Hepatocyte (in vitro differentiated cells): Measurements from ENCODE around the gene SHISAL1.

Source experiments
- EZH2 ChIP-seq: fragments of 200-600 bp; sonication (generic); IDR thresholded peaks from 2 replicates; pipeline ENCODE4 v1.6.1; 2016; ENCODE audit warnings: antibody characterized with exemption, mild to moderate bottlenecking, borderline replicate concordance
- EZH2phosphoT487 ChIP-seq: fragments of 200-600 bp; sonication (generic); IDR thresholded peaks from one replicate; pipeline ENCODE4 v1.6.1; 2018; ENCODE audit warnings: antibody characterized with exemption, mild to moderate bottlenecking, low read depth, moderate library complexity; ENCODE audit not compliant: unreplicated experiment, severe bottlenecking
- TF ChIP-seq, protein P1 (sequence below): fragments of 200-600 bp; sonication (generic); IDR thresholded peaks from 2 replicates; pipeline ENCODE4 v1.5.1; 2016; ENCODE audit warnings: antibody characterized with exemption, mild to moderate bottlenecking; ENCODE audit not compliant: poor library complexity

DNA sequence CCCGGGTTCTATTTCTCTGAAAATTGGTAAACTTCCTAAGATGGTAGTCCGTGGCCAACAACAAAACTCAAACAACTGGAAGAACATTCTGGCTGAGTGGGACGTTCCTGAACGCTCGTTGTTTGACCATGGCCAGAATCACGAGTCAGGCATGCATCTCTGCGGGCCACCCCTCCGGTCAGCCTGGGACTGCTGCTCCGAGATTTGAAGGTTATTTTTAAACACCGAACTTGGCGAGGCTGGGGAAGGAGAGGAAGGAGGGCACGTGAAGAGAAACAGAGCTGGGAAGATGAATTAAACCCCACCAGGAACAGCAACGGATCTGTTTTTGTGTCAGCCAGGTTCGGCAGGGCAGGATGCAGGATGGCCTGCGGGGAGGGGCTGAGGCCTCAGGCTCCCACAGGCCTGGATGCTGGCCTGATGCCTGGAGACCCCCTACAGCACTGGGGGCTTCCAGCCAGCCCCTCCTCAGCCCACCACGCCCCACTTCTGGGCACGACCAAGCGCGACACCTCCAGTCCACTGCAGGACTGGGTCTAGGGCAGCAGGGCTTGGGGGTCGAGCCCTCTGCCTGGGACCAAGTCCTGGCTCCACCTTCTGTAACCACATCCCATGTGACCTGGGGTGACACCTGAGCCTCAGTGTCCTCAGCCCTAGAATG, 5.1 kb downstream of the SHISAL1 start:
- TF ChIP-seq, protein P1, sequence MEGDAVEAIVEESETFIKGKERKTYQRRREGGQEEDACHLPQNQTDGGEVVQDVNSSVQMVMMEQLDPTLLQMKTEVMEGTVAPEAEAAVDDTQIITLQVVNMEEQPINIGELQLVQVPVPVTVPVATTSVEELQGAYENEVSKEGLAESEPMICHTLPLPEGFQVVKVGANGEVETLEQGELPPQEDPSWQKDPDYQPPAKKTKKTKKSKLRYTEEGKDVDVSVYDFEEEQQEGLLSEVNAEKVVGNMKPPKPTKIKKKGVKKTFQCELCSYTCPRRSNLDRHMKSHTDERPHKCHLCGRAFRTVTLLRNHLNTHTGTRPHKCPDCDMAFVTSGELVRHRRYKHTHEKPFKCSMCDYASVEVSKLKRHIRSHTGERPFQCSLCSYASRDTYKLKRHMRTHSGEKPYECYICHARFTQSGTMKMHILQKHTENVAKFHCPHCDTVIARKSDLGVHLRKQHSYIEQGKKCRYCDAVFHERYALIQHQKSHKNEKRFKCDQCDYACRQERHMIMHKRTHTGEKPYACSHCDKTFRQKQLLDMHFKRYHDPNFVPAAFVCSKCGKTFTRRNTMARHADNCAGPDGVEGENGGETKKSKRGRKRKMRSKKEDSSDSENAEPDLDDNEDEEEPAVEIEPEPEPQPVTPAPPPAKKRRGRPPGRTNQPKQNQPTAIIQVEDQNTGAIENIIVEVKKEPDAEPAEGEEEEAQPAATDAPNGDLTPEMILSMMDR: no peak
- TF ChIP-seq EZH2 (no peak), EZH2phosphoT487 (no peak)
